Stimulated activated CD4-positive, alpha-beta T cell treated with anti-CD3 and anti-CD28 coated beads, TNF-alpha, amount 100 ng/mL, for 24 hours (primary cell): Measurements from ENCODE around the gene ODF4.
"Not testable (repeated sequence)": the region's sequence is repeated elsewhere in the genome, so short reads cannot be mapped to it uniquely, and the experiment has no call there.

Experiments
- DNase-seq, 3 experiments: peaks; one replicate each; pipeline ENCODE4 v3.0.0-alpha.2; 2020; ENCODE audit warnings: low read depth in 3 of 3

The ODF4 gene

DNA sequence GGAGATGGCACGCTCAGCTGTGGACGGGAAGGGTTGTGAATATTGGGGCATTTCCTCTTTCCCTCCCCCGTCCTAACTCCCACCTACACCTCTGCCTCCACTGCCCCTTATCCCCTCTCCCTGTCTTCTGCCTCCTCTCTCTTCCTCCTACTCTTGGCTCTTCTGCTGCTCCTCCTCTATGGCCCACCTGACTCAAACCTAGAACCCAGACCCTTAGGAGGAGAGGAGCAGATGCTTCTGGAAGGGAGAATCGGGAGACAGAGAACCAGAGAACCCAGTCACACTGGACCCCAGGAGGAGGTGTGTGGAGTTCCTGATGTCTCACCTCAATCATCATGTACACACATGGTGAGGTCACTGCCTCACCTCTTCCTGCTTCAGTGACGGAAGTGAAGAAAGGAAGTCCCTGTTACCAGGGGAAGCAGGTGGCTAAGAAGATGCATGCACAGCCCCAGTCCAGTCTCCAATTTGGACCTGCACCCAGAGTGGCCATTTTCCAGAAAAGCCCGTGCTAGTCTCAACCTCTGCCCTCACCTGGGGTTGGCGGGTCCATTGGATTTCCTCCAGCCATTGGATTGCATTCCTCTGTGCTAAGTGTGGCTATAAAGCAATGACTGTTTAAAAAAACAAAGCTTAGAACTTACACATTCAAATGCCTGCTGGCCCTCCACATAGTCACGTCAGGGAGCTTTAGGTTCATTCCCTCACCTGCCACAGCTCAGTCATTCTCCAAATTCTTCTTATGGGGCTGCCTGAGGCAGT lies 54.0 kb downstream of the ODF4 start:
- DNase-seq, result no peak

DNA sequence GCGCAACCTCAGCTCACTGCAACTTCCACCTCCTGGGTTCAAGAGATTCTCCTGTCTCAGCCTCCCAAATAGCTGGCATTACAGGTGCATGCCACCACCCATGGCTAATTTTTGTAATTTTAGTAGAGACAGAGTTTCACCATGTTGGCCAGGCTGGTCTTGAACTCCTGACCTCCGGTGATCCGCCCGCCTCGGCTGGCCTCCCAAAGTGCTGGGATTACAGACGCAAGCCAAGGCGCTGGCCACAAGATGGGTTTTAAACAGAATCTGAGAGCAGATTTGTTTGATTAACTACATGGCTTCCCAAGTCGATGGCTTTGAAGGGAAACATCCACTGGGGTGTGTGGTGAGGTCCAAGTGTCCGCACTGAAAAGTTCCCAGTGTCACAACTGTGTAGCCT lies 54.9 kb downstream of the ODF4 start:
- DNase-seq, result not testable (repeated sequence)
